ENCODE results near the gene FNDC11. TPM values are rescaled to one million over a fixed set of nuclear protein-coding genes. Genes with fewer than 3 reads are reported as not detected.
"Not testable (repeated sequence)": the region's sequence is repeated elsewhere in the genome, so short reads cannot be mapped to it uniquely, and the experiment has no call there.

Gene FNDC11
- polyA plus RNA-seq, 5 donors, result 0.66 to 0.91 (median 0.71) TPM

DNA sequence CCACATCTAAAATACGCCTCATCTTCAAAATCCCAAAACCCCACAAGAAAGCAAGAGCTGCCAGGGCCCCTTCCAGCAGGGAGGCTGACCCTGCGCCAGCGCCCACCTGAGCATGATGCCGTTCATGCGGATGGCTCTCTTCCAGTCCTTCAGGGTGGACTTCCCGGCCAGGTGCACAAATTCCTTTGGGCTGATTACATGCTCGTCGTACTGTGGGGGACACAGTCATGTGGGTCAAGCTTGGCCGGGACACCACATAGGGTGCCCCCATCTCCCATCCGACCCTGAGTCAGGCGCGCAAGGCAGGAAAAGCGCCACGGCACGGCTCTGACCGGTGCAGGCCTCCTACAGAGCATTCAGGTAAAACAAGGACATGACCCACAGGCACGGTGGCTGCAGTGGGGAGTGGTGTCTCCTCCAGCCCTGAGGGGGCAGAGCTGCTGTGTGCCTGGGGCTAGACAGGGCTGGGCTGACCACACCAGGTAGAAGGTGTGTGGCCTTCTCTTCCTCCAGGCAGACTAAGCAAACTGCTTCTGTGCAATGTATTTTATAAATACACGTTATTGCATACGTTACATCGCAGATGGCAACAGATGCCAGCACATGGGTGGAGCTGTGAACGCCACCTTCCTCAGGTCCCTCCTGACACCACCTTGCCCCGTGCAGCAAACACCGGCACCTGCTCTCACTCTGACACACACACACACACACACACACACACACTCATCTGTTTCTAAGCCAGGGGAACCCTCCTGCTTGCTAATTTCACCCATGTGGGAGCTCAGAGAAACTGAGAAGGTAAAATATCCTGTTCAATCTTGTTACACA is 43.9 kb downstream of the FNDC11 start:
- DNase-seq, result no peak

DNA sequence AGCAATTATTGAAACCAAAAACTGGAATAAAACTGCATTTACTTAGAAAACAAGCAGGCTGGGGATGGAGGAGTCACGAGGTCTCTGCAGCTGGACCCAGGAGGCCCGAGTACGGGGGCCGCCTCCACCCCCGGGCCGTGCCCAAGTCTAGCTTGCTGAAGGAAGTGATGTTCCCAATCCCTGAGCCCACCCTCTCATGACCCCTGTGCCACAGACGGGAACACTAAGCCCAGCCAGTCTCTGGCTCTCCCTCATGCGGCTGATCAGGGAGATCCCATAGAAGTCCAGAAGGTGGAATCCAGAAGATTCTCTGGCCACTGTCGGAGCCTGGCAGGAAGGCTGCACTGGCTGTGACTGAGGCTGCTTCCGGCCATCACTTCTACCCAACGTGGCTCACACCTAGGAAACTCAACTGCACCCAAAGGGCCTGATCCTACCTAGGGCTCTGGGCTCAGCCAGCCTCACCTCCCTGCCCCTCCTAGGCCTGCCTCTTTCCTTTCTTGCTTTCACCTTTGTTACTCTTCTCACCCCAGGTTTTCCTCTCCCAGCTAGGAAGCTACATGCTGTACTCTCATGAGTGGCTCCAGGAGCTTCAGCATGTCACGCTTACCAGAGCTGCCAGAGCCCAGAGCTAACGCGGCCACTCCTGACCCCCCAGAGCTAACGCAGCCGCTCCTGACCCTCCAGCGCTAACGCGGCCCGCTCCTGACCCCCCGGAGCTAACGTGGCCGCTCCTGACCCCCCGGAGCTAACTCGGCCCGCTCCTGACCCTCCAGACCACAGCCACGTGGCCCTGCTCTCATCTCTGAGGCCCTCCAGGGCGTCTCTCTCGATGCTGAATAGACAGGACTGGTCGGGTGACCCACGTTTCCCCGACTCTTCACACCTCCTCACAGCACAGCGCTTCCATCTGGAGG is 44.8 kb downstream of the FNDC11 start:
- DNase-seq, result no peak

DNA sequence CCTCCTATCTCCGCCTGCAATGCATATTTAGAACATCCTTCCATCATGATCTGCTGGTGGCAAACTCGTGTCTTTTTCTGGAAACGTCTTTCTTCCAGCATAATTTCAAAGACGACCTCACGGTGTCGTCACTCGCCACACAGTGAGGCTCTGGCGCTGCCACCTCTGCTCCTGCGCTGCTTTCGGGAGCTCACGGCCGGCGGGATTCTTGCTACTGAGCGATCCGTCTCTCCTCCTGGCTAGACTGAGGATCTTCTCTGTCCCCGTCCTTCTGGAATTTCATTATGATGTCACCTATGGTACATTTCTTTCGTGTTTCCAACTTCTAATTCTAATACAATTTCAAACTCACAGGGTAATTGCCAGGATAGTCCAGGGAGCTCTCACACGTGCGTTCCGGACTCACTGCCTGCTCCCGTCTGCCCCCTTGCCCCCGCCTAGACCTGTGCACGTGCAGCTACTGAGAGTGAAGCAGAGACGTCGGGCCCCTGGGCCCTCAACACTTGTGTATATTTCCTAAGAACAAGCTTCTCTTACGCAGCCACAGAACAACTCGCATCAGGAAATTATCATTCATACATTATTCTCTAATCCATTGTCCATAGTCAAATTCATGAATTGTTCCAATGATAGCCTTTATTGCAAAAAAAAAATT is 45.6 kb downstream of the FNDC11 start:
- no peak for DNase-seq

DNA sequence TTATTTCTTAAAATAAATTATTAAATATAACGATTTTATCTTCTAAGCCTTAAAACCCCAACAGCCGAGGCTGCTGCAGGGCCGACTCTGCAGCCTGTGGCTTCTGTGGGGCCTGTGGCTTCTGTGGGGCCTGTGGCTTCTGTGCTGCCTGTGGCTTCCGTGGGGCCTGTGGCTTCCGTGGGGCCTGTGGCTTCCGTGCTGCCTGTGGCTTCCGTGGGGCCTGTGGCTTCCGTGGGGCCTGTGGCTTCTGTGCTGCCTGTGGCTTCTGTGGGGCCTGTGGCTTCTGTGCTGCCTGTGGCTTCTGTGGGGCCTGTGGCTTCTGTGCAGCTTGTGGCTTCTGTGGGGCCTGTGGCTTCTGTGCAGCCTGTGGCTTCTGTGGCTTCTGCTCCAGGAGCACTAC is 47.7 kb downstream of the FNDC11 start:
- not testable (repeated sequence) for DNase-seq

DNA sequence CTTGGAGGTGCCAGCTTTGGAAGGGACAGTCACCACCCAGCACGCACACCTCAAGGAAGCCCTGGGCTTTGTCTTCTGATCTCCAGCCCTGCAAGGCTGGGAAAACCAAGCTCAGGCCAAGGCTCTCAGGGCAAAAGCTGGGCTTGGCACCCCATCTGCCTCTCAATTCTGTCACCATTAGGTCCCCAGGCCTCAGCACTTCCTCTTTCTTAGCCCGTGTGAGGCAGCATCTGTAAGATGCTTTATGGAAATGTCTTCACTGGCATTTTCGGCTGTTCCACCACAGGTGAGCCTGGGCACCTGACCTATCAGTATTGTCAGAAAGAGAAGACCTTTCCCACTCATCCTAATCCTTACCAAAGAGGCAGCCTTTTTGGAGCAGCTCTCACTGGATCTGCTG is 48.4 kb downstream of the FNDC11 start:
- no peak for DNase-seq

Other genes with a start within 250 kb of the FNDC11 start
- gene CHRNA4, start 192.8 kb upstream of the FNDC11 start, polyA plus RNA-seq (ENCODE audit: insufficient read depth in 1 of 5, insufficient read length in 5 of 5, low replicate concordance in 1 of 5), result 1 to 10 TPM in 1 of 5 donors, under 1 TPM in 4; 0.24 to 2.5 (median 0.69) TPM
- gene KCNQ2, start 81.5 kb upstream of the FNDC11 start, polyA plus RNA-seq (ENCODE audit: insufficient read depth in 1 of 5, insufficient read length in 5 of 5, low replicate concordance in 1 of 5), result 10 to 100 TPM in 4 of 5 donors, 1 to 10 TPM in 1; 7.9 to 25.2 (median 12.4) TPM
- 10 to 100 TPM in 1 of 5 donors, under 1 TPM in 4; 0.36 to 38.6 (median 0.61) TPM for gene EEF1A2, start 55.1 kb upstream of the FNDC11 start, polyA plus RNA-seq (ENCODE audit: insufficient read depth in 1 of 5, insufficient read length in 5 of 5, low replicate concordance in 1 of 5)
- 100 to 1,000 TPM; 140 to 601 (median 282) TPM for gene PPDPF, start 33.4 kb upstream of the FNDC11 start, polyA plus RNA-seq (ENCODE audit: insufficient read depth in 1 of 5, insufficient read length in 5 of 5, low replicate concordance in 1 of 5)
- gene PTK6, start 16.8 kb upstream of the FNDC11 start, polyA plus RNA-seq (ENCODE audit: insufficient read depth in 1 of 5, insufficient read length in 5 of 5, low replicate concordance in 1 of 5), result under 1 TPM; 0.43 to 0.82 (median 0.55) TPM
- gene SRMS, start 6.4 kb upstream of the FNDC11 start, polyA plus RNA-seq (ENCODE audit: insufficient read depth in 1 of 5, insufficient read length in 5 of 5, low replicate concordance in 1 of 5), result under 1 TPM; 0.12 to 0.27 (median 0.15) TPM
- gene HELZ2, start 20.1 kb downstream of the FNDC11 start, polyA plus RNA-seq (ENCODE audit: insufficient read depth in 1 of 5, insufficient read length in 5 of 5, low replicate concordance in 1 of 5), result 10 to 100 TPM; 12.2 to 20.9 (median 14.4) TPM
- 10 to 100 TPM in 2 of 5 donors, 1 to 10 TPM in 3; 7.7 to 13.5 (median 9.9) TPM for gene GMEB2, start 72.9 kb downstream of the FNDC11 start, polyA plus RNA-seq (ENCODE audit: insufficient read depth in 1 of 5, insufficient read length in 5 of 5, low replicate concordance in 1 of 5)
- 10 to 100 TPM; 25.4 to 56.9 (median 37.5) TPM for gene STMN3, start 99.3 kb downstream of the FNDC11 start, polyA plus RNA-seq (ENCODE audit: insufficient read depth in 1 of 5, insufficient read length in 5 of 5, low replicate concordance in 1 of 5)
- gene RTEL1, start 104.2 kb downstream of the FNDC11 start, polyA plus RNA-seq (ENCODE audit: insufficient read depth in 1 of 5, insufficient read length in 5 of 5, low replicate concordance in 1 of 5), result 10 to 100 TPM; 18.9 to 23.2 (median 20.2) TPM
- gene TNFRSF6B, start 142.5 kb downstream of the FNDC11 start, polyA plus RNA-seq (ENCODE audit: insufficient read depth in 1 of 5, insufficient read length in 5 of 5, low replicate concordance in 1 of 5), result 1 to 10 TPM in 4 of 5 donors, under 1 TPM in 1; 0.98 to 3.3 (median 2.0) TPM
- 10 to 100 TPM; 26.6 to 40.2 (median 34.3) TPM for gene ARFRP1, start 153.8 kb downstream of the FNDC11 start, polyA plus RNA-seq (ENCODE audit: insufficient read depth in 1 of 5, insufficient read length in 5 of 5, low replicate concordance in 1 of 5)
- 10 to 100 TPM; 13.1 to 27.1 (median 16.8) TPM for gene ZGPAT, start 153.9 kb downstream of the FNDC11 start, polyA plus RNA-seq (ENCODE audit: insufficient read depth in 1 of 5, insufficient read length in 5 of 5, low replicate concordance in 1 of 5)
- gene LIME1, start 182.5 kb downstream of the FNDC11 start, polyA plus RNA-seq (ENCODE audit: insufficient read depth in 1 of 5, insufficient read length in 5 of 5, low replicate concordance in 1 of 5), result 1 to 10 TPM; 2.9 to 8.6 (median 5.6) TPM
- gene SLC2A4RG, start 185.6 kb downstream of the FNDC11 start, polyA plus RNA-seq (ENCODE audit: insufficient read depth in 1 of 5, insufficient read length in 5 of 5, low replicate concordance in 1 of 5), result 100 to 1,000 TPM in 3 of 5 donors, 10 to 100 TPM in 2; 52.4 to 206 (median 102) TPM

Data from right lung (tissue), 5 donors.